Activated CD4-positive, alpha-beta memory T cell treated with anti-CD3 and anti-CD28 coated beads, Interleukin-2, amount 10 ng/mL, durations not matched to agents 7 days and 5 days (primary cell): ENCODE results near the gene LAMA2. TPM values are rescaled to one million over a fixed set of nuclear protein-coding genes. Genes with fewer than 3 reads are reported as not detected.

Source experiments
- CTCF ChIA-PET: fragments of 350-600 bp; sonication (Branson Sonifier 250); formaldehyde crosslinking; loops from one replicate; lab custom pipeline; 2021; ENCODE audit warnings: antibody characterized with exemption, inconsistent platforms; lab: Charles Lee
- POLR2A ChIA-PET: fragments of 350-600 bp; sonication (Branson Sonifier 250); formaldehyde crosslinking; loops from one replicate; lab custom pipeline; 2021; ENCODE audit warnings: antibody characterized with exemption; lab: Charles Lee
- DNase-seq: peaks from one replicate; pipeline ENCODE4 v3.0.0-alpha.2; 2020
- H3K27ac Mint-ChIP-seq: one replicate; pipeline ENCODE4 v1.8.0; 2021; ENCODE audit warnings: mild to moderate bottlenecking, mixed read lengths
- H3K27me3 Mint-ChIP-seq: one replicate; pipeline ENCODE4 v1.8.0; 2021; ENCODE audit warnings: mixed read lengths
- H3K36me3 Mint-ChIP-seq: one replicate; pipeline ENCODE4 v1.8.0; 2021; ENCODE audit warnings: low read depth, mixed read lengths
- H3K4me1 Mint-ChIP-seq: one replicate; pipeline ENCODE4 v1.8.0; 2021; ENCODE audit warnings: mixed read lengths
- H3K4me3 Mint-ChIP-seq: one replicate; pipeline ENCODE4 v1.8.0; 2021; ENCODE audit warnings: mild to moderate bottlenecking, mixed read lengths
- H3K9me3 Mint-ChIP-seq: one replicate; pipeline ENCODE4 v1.8.0; 2021; ENCODE audit warnings: mixed read lengths
- total RNA-seq, 2 experiments: library from RNA; stranded (reverse); gene quantifications; one replicate each; pipeline ENCODE4 v1.2.3, GENCODE V29; 2021

Gene LAMA2
- total RNA-seq, 2 experiments from 2014 or later = 0.15 to 0.53 TPM

DNA sequence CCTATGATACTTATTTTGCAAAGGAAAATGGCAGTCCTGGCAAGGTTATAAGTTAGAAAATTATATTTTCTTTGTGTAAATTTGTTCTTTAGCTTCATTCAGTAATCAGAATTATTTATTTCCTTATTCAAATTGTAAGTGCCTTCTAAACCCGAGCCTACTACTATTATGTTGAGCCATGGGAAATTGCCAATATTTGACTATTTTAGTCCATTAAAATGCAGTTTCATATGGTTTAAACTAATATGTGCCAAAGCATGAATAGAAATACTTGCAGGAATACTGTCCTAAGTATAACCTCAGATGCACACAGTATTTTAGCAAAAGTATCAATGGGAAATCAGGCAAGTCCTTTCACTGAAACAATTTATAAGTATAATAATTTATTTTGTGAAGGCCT, 228.4 kb downstream of the LAMA2 start:
- ChIA-PET CTCF (no interaction called here), POLR2A (no interaction called here)
- H3K27ac Mint-ChIP-seq = no peak overlapping the region
- H3K36me3 Mint-ChIP-seq = no peaks in the 10 kb centered on the region
- H3K4me1 Mint-ChIP-seq = no peaks in the 10 kb centered on the region
- H3K4me3 Mint-ChIP-seq = no peak overlapping the region
- DNase-seq = no peak
- H3K9me3 Mint-ChIP-seq = no peaks in the 10 kb centered on the region
- H3K27me3 Mint-ChIP-seq = peaks cover 2% of the 10 kb centered on the region

DNA sequence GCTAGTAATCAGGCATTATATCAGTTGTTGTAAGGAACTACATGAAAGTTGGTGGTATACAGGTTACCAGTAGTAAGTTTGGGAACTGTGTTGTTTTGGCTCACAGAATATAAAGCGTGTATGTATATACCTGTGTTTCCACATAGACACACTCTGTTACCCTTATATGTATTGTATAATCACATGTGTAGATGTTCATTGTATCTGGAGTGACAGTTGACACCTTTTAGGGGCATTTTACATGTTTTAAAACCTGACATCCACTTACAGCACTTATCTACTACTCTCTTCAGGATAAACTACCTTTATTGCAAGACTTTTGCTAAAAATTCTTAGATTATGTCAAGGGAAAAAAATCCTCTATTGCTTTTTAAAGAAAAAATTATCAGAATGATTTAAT, 228.9 kb downstream of the LAMA2 start:
- H3K27ac Mint-ChIP-seq = no peak overlapping the region
- POLR2A ChIA-PET = no interaction called here

DNA sequence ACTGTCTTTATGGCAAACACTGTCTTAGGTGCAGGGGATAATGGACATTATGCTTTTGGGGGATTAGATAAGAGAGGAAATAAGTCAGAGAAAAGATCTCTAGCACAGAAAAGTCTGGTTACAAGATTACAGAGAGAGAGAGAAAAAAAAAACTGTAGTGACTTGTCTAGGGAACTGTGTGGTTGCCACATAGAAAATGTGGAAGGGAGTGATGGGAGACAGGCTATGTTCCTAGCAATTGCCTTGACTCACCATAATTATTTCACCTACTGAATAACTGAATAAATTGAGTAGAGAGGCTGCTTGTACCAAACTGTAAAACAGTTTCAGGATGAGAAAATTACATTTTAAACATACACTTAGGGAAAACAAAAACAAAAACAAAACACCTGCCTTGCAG, 229.7 kb downstream of the LAMA2 start:
- DNase-seq = no peak
- ChIA-PET POLR2A (no interaction called here), CTCF (no interaction called here)
- no peaks in the 10 kb centered on the region for H3K4me1 Mint-ChIP-seq
- H3K4me3 Mint-ChIP-seq = no peak overlapping the region
- H3K27ac Mint-ChIP-seq = no peak overlapping the region
- no peaks in the 10 kb centered on the region for H3K27me3 Mint-ChIP-seq
- no peaks in the 10 kb centered on the region for H3K36me3 Mint-ChIP-seq
- H3K9me3 Mint-ChIP-seq = no peaks in the 10 kb centered on the region

More for the DNA sequence above, 228.9 kb downstream of the LAMA2 start:
- CTCF ChIA-PET = no interaction called here
- DNase-seq = no peak
- Mint-ChIP-seq H3K9me3 (no peaks in the 10 kb centered on the region), H3K27me3 (peaks cover 2% of the 10 kb centered on the region), H3K4me1 (no peaks in the 10 kb centered on the region), H3K4me3 (no peak overlapping the region), H3K36me3 (no peaks in the 10 kb centered on the region)

DNA sequence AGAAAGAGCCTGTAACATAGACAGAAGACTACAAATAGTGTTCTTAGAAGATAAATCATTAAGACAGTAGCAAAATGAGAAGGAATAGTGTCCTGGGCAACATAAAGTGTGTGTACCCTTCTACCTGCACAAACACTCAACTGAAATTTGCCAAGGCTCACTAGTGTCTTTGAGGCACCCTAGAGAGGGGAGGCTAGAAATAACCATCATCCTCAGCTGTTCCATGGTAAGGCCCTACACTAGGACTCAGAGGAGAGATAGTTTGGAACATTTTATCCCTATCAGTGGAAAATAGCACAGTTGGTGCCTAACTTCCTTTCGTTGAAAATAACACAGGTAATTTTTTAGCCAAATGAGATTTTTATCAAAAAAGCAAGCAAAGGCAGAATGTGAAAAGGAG, 230.7 kb downstream of the LAMA2 start:
- no peak overlapping the region for H3K4me3 Mint-ChIP-seq
- no peaks in the 10 kb centered on the region for H3K36me3 Mint-ChIP-seq
- POLR2A ChIA-PET = no interaction called here
- H3K27ac Mint-ChIP-seq = no peak overlapping the region
- no peaks in the 10 kb centered on the region for H3K27me3 Mint-ChIP-seq
- H3K4me1 Mint-ChIP-seq = no peaks in the 10 kb centered on the region
- H3K9me3 Mint-ChIP-seq = no peaks in the 10 kb centered on the region
- CTCF ChIA-PET = no interaction called here
- DNase-seq = no peak

DNA sequence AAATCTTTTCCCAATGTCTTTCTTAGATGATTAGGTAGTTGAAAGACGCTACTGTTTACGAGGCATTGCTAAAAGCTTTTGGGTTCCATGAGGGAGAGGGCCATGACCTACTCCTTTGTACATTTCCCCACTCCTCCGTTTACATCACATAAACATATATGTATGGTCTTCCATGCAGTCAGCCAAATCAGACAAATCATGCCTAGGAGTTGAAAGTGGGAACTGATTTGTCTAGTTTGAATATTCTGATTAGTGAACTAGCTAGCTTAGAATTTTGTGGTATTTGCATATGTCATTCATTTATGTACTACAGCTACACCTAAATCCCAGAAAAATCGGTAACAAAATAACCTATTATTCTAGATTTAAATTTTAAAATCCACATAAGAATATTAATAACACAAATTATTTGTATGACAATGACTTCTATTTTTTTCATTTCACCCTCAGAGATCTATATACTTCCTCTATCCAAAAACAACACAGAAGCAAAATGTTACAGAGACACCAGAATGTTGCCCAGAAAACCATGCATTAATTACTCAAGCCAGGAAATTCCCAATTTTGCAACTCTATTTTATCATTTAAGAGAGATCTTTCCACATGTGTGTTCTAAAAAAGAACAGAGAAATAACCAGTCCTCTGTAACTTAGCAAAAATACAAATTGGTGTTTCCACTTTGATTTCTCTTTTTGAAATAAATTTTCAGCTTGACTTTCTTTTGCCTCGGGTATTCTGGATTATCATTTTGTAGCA, 231.9 kb downstream of the LAMA2 start:
- ChIA-PET CTCF (no interaction called here), POLR2A (no interaction called here)
- Mint-ChIP-seq H3K27me3 (no peaks in the 10 kb centered on the region), H3K27ac (no peak overlapping the region), H3K36me3 (no peaks in the 10 kb centered on the region), H3K9me3 (no peaks in the 10 kb centered on the region), H3K4me1 (no peaks in the 10 kb centered on the region), H3K4me3 (no peak overlapping the region)
- no peak for DNase-seq

DNA sequence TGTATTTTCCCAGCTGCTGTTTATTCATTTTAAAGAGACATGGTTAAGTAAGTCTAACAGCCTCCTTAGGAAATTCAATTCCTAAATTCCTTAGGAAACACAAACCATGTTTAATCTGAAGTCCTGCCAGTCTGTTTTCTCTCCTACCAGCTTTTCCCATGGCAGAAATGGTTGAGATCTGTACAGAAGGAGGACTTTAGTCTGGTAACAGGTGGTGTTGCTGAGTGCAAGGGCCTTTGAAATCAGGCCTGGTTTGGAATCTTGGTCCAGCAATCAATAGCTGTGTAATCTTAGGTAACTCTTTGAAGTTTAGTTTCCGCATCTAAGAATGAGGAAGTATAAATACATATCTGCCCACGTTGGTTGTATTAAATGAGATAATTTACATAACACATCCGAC, 232.5 kb downstream of the LAMA2 start:
- no peak overlapping the region for H3K27ac Mint-ChIP-seq
- CTCF ChIA-PET = no interaction called here
- no peaks in the 10 kb centered on the region for H3K36me3 Mint-ChIP-seq
- H3K9me3 Mint-ChIP-seq = no peaks in the 10 kb centered on the region
- no peak for DNase-seq
- POLR2A ChIA-PET = no interaction called here
- no peaks in the 10 kb centered on the region for H3K27me3 Mint-ChIP-seq
- H3K4me1 Mint-ChIP-seq = no peaks in the 10 kb centered on the region
- no peak overlapping the region for H3K4me3 Mint-ChIP-seq

DNA sequence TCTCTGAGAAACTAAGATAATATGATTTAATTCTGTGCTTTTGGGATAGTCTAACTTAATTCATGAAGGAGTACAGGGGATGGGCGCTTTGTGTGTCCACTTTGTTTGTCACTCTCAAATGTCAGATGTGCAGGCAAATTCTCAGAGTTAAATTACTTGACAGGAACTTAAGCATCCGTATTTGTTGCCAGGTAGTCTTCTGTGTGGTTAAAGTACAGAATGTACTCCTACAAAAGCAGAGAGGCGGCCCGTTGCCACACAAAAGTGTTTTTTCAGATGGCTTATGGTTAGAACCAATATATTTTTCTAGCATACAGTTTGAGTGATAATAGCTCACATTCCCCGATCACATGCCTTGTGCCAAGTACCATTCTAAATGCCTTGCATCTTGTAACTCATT, 234.4 kb downstream of the LAMA2 start:
- H3K27me3 Mint-ChIP-seq = no peaks in the 10 kb centered on the region
- CTCF ChIA-PET = no interaction called here
- no peak overlapping the region for H3K27ac Mint-ChIP-seq
- H3K4me1 Mint-ChIP-seq = no peaks in the 10 kb centered on the region
- POLR2A ChIA-PET = no interaction called here
- no peak for DNase-seq
- H3K4me3 Mint-ChIP-seq = no peak overlapping the region
- H3K9me3 Mint-ChIP-seq = no peaks in the 10 kb centered on the region
- no peaks in the 10 kb centered on the region for H3K36me3 Mint-ChIP-seq

DNA sequence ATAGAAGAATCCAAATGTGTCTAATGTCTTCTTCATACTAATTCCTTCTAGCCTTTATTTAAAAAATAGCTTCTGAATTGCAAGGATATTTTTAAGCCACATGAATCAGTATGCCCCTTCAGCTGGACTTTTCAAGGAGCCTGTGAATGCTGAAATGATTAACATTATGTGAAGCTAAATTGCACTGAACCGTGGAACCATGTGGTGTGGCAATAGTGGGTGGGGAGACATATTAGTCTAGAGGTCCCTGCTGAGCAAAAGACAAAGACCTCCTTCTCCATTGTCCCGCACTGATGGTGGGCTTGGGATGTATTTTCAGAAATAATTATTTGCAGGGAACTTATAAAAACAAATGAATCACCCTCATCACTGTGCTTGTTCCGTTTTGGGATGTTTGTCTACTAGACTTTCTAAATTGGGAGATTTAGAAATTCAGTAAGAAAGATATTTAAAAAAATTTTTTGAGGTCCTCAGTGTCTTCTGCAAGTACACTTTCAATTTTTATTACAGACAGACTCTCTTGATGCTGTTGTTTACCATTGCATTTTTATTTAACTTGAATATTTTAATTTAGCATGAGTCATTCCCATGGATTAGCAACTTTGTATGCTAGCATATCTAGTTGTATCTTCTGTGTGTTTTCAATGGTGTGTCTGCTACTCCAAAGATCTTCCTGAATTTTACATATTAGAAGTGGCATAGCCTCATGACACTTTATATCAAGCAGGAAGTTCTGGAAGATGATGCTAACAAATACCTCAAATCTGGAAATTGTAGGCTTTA, 238.1 kb downstream of the LAMA2 start:
- no peak for DNase-seq
- Mint-ChIP-seq H3K27me3 (no peaks in the 10 kb centered on the region), H3K36me3 (no peaks in the 10 kb centered on the region), H3K4me1 (no peaks in the 10 kb centered on the region), H3K4me3 (no peak overlapping the region), H3K27ac (no peak overlapping the region), H3K9me3 (no peaks in the 10 kb centered on the region)
- ChIA-PET CTCF (interaction anchor here (0.9 kb wide), 1 partner anchor 13 kb away, joined by 3 read pairs; no protein-coding TSS in a partner anchor), POLR2A (no interaction called here)

DNA sequence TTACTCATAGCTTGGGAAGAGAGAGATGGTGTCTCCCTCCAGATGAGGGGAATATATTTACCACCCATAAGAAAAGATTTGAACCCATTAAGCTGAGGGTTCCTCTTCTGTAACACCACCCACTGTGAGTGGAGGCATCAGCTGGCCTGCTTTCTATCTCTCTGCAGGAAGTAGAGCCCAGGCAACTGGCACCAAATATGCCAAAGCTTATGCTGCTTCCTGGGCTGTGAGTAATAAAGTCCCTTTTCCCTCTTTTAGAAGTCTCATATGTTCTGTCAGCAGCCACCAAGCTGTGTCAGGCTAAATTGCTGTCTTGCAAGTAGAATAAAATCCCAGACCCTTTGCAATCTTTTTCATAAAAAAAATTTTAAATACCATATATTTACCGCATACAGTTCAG, 241.4 kb downstream of the LAMA2 start:
- Mint-ChIP-seq H3K4me3 (no peak overlapping the region), H3K27ac (no peak overlapping the region), H3K36me3 (no peaks in the 10 kb centered on the region), H3K9me3 (no peaks in the 10 kb centered on the region), H3K4me1 (no peaks in the 10 kb centered on the region), H3K27me3 (no peaks in the 10 kb centered on the region)
- DNase-seq = no peak
- ChIA-PET CTCF (no interaction called here), POLR2A (no interaction called here)

DNA sequence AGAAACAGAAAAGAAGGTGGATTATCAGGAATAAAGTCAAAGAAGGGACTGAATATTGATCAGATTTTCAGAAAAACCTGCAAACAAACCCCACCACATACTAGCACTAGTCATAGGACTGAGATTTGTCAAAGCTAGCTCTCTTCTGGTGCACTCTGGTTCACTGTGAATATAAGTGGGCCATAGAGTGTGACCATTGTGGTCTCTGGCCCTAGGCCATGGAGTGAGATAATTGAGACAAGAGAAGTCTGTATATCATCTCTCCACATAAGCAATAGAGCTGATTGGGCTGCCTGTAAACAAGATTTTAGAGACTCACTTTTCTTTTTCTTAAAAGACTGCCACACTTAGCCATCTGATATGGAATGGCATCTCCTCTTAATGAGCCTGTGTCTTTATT, 247.2 kb downstream of the LAMA2 start:
- no peak overlapping the region for H3K27ac Mint-ChIP-seq
- H3K9me3 Mint-ChIP-seq = no peaks in the 10 kb centered on the region
- no peaks in the 10 kb centered on the region for H3K4me1 Mint-ChIP-seq
- no peak overlapping the region for H3K4me3 Mint-ChIP-seq
- no peaks in the 10 kb centered on the region for H3K36me3 Mint-ChIP-seq
- ChIA-PET POLR2A (no interaction called here), CTCF (no interaction called here)
- no peaks in the 10 kb centered on the region for H3K27me3 Mint-ChIP-seq
- DNase-seq = no peak

DNA sequence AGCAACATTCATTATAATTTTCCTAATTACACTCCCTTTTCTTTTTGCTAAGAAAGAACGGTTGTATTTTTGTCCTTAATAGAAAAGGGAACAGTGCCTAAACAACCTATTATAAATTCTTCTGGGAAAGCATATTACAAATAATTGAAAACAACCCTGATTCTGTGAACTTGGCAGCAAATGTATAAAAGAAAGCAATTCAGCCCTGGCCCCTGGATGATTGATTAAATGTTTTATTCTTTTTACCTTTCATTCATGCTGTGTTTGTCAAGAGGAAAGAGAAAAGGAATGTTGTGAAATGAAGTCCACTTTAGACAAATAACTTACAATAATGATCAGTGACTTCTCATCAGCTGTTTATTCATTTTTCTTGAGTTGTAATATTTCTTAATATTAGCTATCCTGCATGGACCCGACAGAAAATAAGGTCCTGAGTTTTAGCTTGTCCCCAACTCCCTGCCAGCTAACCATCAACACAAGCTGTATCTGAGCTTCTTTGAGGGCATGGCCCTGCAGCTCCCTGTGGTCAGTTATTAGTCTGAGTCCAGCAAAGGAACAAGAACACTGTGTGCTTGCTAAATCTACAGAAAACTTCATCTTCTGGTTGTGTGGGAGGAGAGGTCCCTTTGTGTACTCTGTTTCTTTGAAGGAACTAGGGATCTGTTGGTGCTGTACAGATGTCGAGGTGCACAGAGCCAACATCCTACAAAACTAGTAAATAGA, 248.2 kb downstream of the LAMA2 start:
- POLR2A ChIA-PET = no interaction called here
- CTCF ChIA-PET = no interaction called here
- H3K27ac Mint-ChIP-seq = no peak overlapping the region
- no peaks in the 10 kb centered on the region for H3K4me1 Mint-ChIP-seq
- no peaks in the 10 kb centered on the region for H3K9me3 Mint-ChIP-seq
- no peak for DNase-seq
- no peaks in the 10 kb centered on the region for H3K36me3 Mint-ChIP-seq
- H3K27me3 Mint-ChIP-seq = no peaks in the 10 kb centered on the region
- no peak overlapping the region for H3K4me3 Mint-ChIP-seq

DNA sequence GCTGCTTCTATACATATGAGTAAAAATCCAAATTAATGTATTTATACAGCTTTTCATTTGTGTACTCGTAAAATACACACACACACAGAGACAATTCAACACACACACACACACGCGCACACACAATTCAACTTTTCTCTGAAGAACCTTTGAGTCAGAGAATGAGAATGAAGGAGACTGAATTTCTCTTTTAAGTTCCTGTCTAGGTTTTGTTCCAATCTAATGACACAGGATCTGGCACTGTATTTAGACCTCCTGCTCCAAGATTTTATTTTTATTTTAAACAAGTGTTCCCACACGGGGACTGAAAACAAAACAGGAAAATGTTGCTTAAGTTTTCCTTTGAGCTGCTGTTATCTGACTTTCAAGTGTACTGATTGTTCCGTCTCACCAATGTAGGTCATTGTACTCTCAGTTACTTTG, 250.8 kb downstream of the LAMA2 start:
- ChIA-PET CTCF (interaction anchor here (0.7 kb wide), 1 partner anchor 13 kb away, joined by 3 read pairs; no protein-coding TSS in a partner anchor), POLR2A (no interaction called here)
- Mint-ChIP-seq H3K27me3 (no peaks in the 10 kb centered on the region), H3K27ac (no peak overlapping the region), H3K4me3 (no peak overlapping the region), H3K4me1 (no peaks in the 10 kb centered on the region), H3K36me3 (no peaks in the 10 kb centered on the region), H3K9me3 (no peaks in the 10 kb centered on the region)
- DNase-seq = no peak

DNA sequence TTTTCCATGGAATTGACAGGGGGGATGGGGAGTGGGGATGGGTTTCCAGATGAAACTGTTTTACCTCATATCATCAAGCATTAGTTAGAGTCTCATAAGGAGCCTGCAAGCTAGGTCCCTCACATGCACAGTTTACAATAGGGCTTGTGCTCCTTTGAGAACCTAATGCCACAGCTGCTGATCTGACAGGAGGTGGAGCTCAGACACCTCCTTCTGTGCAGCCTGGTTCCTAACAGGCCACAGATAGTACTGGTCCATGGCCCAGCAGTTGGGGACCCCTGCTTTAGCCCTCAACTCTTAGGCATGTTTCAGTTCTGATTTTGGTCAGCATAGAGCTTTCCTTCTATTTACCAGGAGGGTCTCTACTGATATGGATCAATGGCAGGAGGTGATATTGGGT, 251.6 kb downstream of the LAMA2 start:
- H3K27ac Mint-ChIP-seq = no peak overlapping the region
- H3K9me3 Mint-ChIP-seq = no peaks in the 10 kb centered on the region
- H3K4me1 Mint-ChIP-seq = no peaks in the 10 kb centered on the region
- no peak overlapping the region for H3K4me3 Mint-ChIP-seq
- H3K36me3 Mint-ChIP-seq = no peaks in the 10 kb centered on the region
- DNase-seq = no peak
- ChIA-PET CTCF (no interaction called here), POLR2A (no interaction called here)
- no peaks in the 10 kb centered on the region for H3K27me3 Mint-ChIP-seq
